Erythroblast (primary cell): ENCODE measurements around the gene TAAR1.

Experiments used
- GATA1 ChIP-seq: IDR thresholded peaks from 2 replicates; pipeline ENCODE4 v1.6.1; 2011; ENCODE audit warnings: low read depth, mild to moderate bottlenecking, control low read depth, low read length, moderate library complexity
- POLR2A ChIP-seq: IDR thresholded peaks from 2 replicates; pipeline ENCODE4 v1.6.1; 2011; ENCODE audit warnings: mild to moderate bottlenecking, low read length

- TF ChIP-seq POLR2A (no peak), GATA1 (no peak)
Measured at GRCh38 chr6:132623106-132623845, 35.7 kb downstream of the TAAR1 start.
